WI38 (cell line): ENCODE results near the gene CDC42BPA.

ENCODE experiments used
- H3K4me3 ChIP-seq: 2 replicates; pipeline ENCODE4 v1.5.1; 2011; ENCODE audit warnings: low read depth, mild to moderate bottlenecking, control low read depth, low read length
- CTCF ChIP-seq: IDR thresholded peaks from 2 replicates; pipeline ENCODE4 v1.5.1; 2012; ENCODE audit warnings: low read depth, mild to moderate bottlenecking, control low read depth, low read length

CDC42BPA gene

GRCh38 chr1:226985839-226986463, 332.3 kb downstream of the CDC42BPA start:
- no peak overlapping the region for H3K4me3 ChIP-seq

DNA sequence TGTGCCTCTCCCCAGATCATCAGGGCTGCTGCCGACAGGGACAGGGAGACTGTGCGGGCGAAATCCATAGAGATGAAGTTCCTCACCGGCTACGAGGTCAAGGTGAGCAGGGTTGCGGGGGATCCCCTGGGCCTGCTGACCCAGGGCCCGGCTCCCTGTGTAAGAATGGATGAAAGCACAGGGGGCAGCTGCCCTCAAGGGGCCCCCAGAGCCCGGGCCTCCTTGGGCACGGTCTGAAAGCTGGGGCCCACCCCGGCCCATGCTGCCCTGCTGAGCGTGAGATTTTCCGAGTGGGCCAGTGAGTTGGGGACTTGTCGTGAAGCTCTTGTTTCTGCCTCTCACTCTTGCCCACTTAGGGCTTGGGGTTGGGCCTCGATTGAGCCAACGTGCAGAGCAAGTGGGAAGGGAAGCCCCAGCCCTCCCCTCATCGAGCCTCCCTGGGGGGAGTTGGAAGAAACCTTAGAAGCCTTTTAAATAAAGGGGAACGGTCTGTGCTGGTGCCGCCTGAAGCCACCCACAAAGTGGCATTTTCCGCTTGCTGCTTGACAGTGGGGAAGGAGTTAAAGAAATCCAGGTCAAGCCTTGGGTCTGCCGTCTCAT, 333.0 kb downstream of the CDC42BPA start:
- no peak for TF ChIP-seq CTCF
- no peak overlapping the region for H3K4me3 ChIP-seq

More at GRCh38 chr1:226985839-226986463, 332.3 kb downstream of the CDC42BPA start:
- TF ChIP-seq CTCF = no peak

DNA sequence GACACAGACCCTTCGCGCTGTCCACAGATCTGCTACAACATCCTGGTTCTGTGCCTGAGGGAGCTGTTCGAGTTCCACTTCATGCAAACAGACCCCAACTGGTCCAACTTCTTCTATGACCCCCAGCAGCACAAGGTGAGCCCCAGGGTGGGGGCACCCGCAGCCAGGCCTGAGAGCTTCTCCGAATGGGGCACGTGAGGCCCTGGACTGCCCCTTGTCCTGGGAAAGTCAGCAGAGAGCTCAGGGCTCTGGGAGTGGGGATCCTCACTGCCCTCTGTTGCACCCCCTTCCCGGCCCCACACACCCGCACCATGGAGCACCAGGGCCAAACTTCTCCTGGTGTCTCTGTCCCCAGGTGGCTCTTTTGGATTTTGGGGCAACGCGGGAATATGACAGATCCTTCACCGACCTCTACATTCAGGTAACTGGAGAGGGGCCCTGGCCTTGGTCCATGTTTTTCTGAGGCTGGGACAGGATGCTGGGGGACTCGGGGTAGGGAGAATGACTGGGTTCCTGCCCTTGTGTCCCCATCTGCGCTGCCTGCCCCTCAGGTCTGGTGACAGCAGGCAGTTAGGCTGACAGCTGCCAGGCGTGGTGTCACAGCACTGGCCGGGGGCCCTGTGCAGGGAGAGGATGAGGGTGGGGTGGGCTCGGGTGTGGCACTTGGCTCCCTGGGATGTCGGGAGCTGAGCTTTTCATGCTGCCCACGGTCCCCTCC, 333.6 kb downstream of the CDC42BPA start:
- TF ChIP-seq CTCF = no peak

GRCh38 chr1:226983992-226984364, 334.3 kb downstream of the CDC42BPA start:
- TF ChIP-seq CTCF = no peak
- no peak overlapping the region for H3K4me3 ChIP-seq

More for the DNA sequence above, 333.6 kb downstream of the CDC42BPA start:
- no peak overlapping the region for H3K4me3 ChIP-seq

DNA sequence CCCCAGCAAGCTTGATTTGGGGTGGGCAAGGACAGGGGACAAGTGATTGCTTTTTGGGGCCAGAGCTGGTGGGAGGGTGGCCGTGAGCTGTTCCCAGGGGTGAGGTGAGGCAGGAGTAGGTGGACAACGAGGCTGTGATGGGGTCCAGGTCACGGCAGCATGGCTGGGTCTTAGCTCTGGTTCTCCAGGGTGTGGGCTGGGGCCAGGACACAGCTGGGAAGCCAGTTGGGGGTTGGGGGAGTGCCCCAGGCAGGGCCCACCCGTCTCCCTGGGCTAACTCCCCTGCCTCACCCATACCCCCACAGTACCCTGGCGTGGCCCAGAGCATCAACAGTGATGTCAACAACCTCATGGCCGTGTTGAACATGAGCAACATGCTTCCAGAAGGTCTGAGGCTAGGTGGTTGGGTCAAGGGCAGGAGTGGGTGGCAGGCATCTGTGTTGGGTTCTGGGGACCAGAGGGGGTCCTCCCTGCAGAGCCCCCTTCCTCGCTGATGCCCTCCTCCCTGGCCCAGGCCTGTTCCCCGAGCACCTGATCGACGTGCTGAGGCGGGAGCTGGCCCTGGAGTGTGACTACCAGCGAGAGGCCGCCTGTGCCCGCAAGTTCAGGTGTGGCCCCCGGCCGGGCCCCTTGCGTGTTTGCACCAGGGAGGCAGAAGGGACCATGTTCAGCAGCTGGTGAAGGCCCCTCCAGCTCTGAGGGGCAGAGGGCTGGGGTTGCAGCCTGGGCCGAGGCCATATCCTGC, 334.9 kb downstream of the CDC42BPA start:
- TF ChIP-seq CTCF = no peak
- no peak overlapping the region for H3K4me3 ChIP-seq

DNA sequence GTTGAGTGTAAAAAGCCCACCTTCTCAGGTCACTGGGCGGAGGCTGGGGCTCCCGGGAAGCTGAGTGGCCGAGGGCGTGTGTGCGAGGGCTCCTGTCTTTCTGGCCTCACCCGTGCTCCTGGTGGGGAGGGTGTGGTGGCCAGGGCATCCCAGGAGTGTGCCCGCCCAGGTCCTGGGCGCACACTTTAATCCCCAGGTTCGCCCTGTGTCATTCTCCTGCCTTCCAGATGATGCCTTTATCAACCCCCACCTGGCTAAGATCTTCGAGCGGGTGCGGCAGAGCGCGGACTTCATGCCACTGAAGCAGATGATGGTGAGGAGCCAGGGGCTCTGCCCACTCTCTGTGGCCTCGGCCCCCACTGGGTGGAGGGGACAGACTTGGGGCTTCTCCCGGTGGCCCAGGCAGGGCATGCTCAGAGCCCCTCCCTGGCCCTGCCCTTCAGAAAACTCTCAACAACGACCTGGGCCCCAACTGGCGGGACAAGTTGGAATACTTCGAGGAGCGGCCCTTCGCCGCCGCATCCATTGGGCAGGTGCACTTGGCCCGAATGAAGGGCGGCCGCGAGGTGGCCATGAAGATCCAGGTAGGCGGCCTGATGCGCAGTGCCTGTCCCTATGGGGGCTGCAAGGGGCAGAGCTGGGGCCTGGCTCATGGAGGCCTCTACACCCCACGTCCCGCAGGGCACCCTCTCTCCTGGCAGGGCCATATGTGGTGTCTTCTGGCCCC, 335.7 kb downstream of the CDC42BPA start:
- TF ChIP-seq CTCF = no peak

More for the DNA sequence above, 335.7 kb downstream of the CDC42BPA start:
- H3K4me3 ChIP-seq = no peak overlapping the region
